ENCODE measurements around the gene CST2.
"Not testable (repeated sequence)": the region's sequence is repeated elsewhere in the genome, so short reads cannot be mapped to it uniquely, and the experiment has no call there.

DNA sequence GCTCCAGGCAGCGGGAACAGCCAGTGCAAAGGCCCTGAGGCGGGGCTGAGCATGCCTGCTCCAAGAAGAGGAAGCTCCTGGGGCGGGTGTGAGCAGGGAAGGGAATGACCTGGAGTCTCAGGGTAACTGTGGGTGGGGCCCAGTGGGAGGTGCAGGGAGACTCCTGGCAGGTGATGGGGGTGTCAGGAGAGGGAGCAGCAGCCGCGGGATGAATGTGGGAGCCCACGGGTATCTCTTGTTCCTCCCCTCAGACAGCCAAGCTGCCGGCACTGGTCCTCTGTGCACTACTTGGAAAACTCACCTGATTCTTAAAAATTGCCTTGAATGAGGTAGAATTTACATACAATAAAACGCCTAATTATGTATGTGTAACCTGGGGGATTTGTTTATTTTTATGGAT is 49.1 kb downstream of the CST2 start:
- TF ChIP-seq TAF1 (IDR thresholded peaks at IDR 0.05; ENCODE audit: borderline replicate concordance, low read depth, low read length); POLR2A (IDR thresholded peaks at IDR 0.05; ENCODE audit: low read depth, low read length): not testable (repeated sequence)

Data from GM12892 (cell line).